OCI-LY7 (cell line): Measurements from ENCODE around the gene ALK. TPM values are rescaled to one million over a fixed set of nuclear protein-coding genes. Genes with fewer than 3 reads are reported as not detected.

Experiments used
- BruUV-seq: library from RNA; stranded (reverse); fragments of 400-500 nt; replicated peaks from 2 replicates; lab custom pipeline; 2021; lab: Mats Ljungman, UMichigan
- CTCF ChIA-PET: fragments of 300-600 bp; sonication (Branson Sonifier 250); formaldehyde crosslinking; loops from one replicate; lab custom pipeline; 2022; ENCODE audit warnings: antibody characterized with exemption; ENCODE audit not compliant: unreplicated experiment; lab: Charles Lee
- POLR2A ChIA-PET: fragments of 300-600 bp; sonication (Branson Sonifier 250); formaldehyde crosslinking; loops from one replicate; lab custom pipeline; 2022; ENCODE audit warnings: antibody characterized with exemption; lab: Charles Lee
- DNase-seq: peaks from one replicate; pipeline ENCODE4 v3.0.0-alpha.2; 2015; ENCODE audit warnings: low spot score
- H2AFZ ChIP-seq: fragments of 200-600 bp; sonication (generic), shearing (Covaris generic); 2 replicates; pipeline ENCODE4 v1.6.1; 2014; ENCODE audit warnings: mild to moderate bottlenecking, antibody characterized with exemption, low read length, moderate library complexity
- H3K27ac ChIP-seq: fragments of 200-600 bp; sonication (generic); 2 replicates; pipeline ENCODE4 v1.5.1; 2014; ENCODE audit warnings: mixed run types, low read depth, mild to moderate bottlenecking, moderate library complexity, low read length, inconsistent platforms; ENCODE audit not compliant: poor library complexity, severe bottlenecking
- H3K36me3 ChIP-seq: fragments of 200-600 bp; sonication (generic); 2 replicates; pipeline ENCODE4 v1.6.1; 2014; ENCODE audit warnings: mild to moderate bottlenecking, antibody characterized with exemption, low read length, moderate library complexity, mixed read lengths; ENCODE audit not compliant: insufficient read depth
- H3K4me1 ChIP-seq: fragments of 200-600 bp; sonication (generic); 2 replicates; pipeline ENCODE4 v1.5.1; 2014; ENCODE audit warnings: mild to moderate bottlenecking, low read length; ENCODE audit not compliant: insufficient read depth, poor library complexity, severe bottlenecking
- H3K4me2 ChIP-seq: fragments of 200-600 bp; sonication (generic); 2 replicates; pipeline ENCODE4 v1.6.1; 2014; ENCODE audit warnings: mild to moderate bottlenecking, low read length
- H3K4me3 ChIP-seq: fragments of 200-600 bp; sonication (generic); 2 replicates; pipeline ENCODE4 v1.5.1; 2014; ENCODE audit warnings: mild to moderate bottlenecking, low read depth, low read length; ENCODE audit not compliant: poor library complexity, severe bottlenecking
- H3K79me2 ChIP-seq: fragments of 200-600 bp; sonication (generic); 2 replicates; pipeline ENCODE4 v1.6.1; 2016; ENCODE audit warnings: low read depth, mild to moderate bottlenecking, low read length, moderate library complexity, mixed read lengths; ENCODE audit not compliant: insufficient read depth
- H3K9me2 ChIP-seq: fragments of 200-600 bp; sonication (generic); 2 replicates; pipeline ENCODE4 v1.6.1; 2016; ENCODE audit warnings: mild to moderate bottlenecking, low read length, mixed read lengths; ENCODE audit not compliant: insufficient read depth
- H3K9me3 ChIP-seq: fragments of 200-600 bp; sonication (generic); 2 replicates; pipeline ENCODE4 v1.6.1; 2014; ENCODE audit warnings: mild to moderate bottlenecking, mixed run types, low read length, mixed read lengths
- H4K20me1 ChIP-seq: fragments of 200-600 bp; sonication (generic); 2 replicates; pipeline ENCODE4 v1.6.1; 2014; ENCODE audit warnings: mild to moderate bottlenecking, antibody characterized with exemption, low read length, moderate library complexity, mixed read lengths; ENCODE audit not compliant: insufficient read depth
- EZH2phosphoT487 ChIP-seq: fragments of 200-600 bp; sonication (generic); IDR thresholded peaks from 2 replicates; pipeline ENCODE4 v1.6.1; 2018; ENCODE audit warnings: low read depth, borderline replicate concordance, mild to moderate bottlenecking, mixed run types, antibody characterized with exemption, low read length, moderate library complexity, mixed read lengths
- intact Hi-C: fragments of 100-400 bp; cut with micrococcal nuclease; formaldehyde crosslinking; loops from one replicate; pipeline ENCODE4 v1.10.0; 2022; ENCODE audit not compliant: unreplicated experiment
- total RNA-seq, 2 experiments: library from RNA; depleted of rRNA in 1 of 2; stranded (reverse); fragments of >200 nt in 1 of 2; shearing (Covaris generic) in 1 of 2; gene quantifications; 2 replicates each; pipeline ENCODE4 v1.2.3, GENCODE V29; 2014 to 2022
- TF ChIP-seq, protein P1 (sequence below): fragments of 200-600 bp; sonication (generic); conservative IDR thresholded peaks from 2 replicates; pipeline ENCODE4 v1.5.1; 2014; ENCODE audit warnings: mild to moderate bottlenecking, antibody characterized with exemption, low read length, moderate library complexity, mixed read lengths

The ALK gene
- total RNA-seq, 2 experiments from 2014 or later, result 0.09 TPM; not detected in 1

DNA sequence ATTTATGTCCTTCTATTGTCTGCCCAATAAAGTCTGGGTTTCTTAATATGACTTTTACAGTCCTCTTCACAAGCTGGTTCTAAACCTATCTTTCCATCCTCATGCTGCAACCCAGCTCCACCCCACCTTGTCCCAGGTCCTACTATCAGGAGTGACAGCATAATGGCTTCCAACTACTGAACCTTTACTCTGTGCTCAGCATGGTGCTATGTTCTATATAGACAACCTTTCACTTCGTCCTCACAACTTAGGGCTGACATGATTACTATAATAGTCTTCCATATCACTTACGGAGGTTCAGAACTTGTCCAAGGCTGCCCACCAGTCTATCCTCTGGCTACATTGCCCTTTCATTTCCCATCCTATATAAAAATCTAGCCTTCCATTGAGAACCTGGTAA, 256.8 kb downstream of the ALK start:
- Histone ChIP-seq H3K9me2 (no peaks in the 10 kb centered on the region), H3K4me3 (no peak overlapping the region), H4K20me1 (no peaks in the 10 kb centered on the region), H2AFZ (no peak overlapping the region), H3K9me3 (no peaks in the 10 kb centered on the region), H3K4me2 (no peak overlapping the region), H3K36me3 (no peaks in the 10 kb centered on the region), H3K4me1 (no peaks in the 10 kb centered on the region), H3K27ac (no peak overlapping the region), H3K79me2 (no peaks in the 10 kb centered on the region)
- BruUV-seq, result no TSS peak
- DNase-seq, result no peak
- ChIA-PET POLR2A (no interaction called here), CTCF (no interaction called here)
- intact Hi-C loops, result no loop called here
- TF ChIP-seq, protein P1, sequence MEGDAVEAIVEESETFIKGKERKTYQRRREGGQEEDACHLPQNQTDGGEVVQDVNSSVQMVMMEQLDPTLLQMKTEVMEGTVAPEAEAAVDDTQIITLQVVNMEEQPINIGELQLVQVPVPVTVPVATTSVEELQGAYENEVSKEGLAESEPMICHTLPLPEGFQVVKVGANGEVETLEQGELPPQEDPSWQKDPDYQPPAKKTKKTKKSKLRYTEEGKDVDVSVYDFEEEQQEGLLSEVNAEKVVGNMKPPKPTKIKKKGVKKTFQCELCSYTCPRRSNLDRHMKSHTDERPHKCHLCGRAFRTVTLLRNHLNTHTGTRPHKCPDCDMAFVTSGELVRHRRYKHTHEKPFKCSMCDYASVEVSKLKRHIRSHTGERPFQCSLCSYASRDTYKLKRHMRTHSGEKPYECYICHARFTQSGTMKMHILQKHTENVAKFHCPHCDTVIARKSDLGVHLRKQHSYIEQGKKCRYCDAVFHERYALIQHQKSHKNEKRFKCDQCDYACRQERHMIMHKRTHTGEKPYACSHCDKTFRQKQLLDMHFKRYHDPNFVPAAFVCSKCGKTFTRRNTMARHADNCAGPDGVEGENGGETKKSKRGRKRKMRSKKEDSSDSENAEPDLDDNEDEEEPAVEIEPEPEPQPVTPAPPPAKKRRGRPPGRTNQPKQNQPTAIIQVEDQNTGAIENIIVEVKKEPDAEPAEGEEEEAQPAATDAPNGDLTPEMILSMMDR, result no peak
- no peak for TF ChIP-seq EZH2phosphoT487

DNA sequence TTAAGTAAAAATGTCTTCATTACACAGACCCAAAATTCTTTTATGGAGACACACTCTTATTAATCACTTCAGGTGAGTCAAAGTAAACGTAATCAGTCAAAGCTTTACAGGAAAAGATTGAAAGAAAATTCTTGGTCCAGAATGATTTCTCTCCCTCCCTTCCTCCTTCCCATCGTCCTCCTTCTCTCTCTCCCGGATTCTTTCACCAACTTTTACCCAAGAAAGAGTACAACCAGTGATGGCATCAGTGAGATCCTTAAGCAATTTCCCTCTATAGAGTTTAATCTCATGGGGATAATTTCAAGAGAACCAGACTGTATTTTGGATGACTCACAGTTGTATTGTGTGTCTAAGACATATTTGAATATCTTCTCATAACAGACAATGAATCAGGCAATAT, 258.1 kb downstream of the ALK start:
- TF ChIP-seq EZH2phosphoT487, result no peak
- TF ChIP-seq, protein P1, result no peak
- BruUV-seq, result no TSS peak
- no peak for DNase-seq
- Histone ChIP-seq H3K9me2 (no peaks in the 10 kb centered on the region), H3K79me2 (no peaks in the 10 kb centered on the region), H2AFZ (no peak overlapping the region), H4K20me1 (no peaks in the 10 kb centered on the region), H3K4me1 (no peaks in the 10 kb centered on the region), H3K4me3 (no peak overlapping the region), H3K9me3 (no peaks in the 10 kb centered on the region), H3K36me3 (no peaks in the 10 kb centered on the region), H3K27ac (no peak overlapping the region), H3K4me2 (no peak overlapping the region)
- intact Hi-C loops, result no loop called here
- CTCF ChIA-PET, result no interaction called here
- POLR2A ChIA-PET, result no interaction called here

DNA sequence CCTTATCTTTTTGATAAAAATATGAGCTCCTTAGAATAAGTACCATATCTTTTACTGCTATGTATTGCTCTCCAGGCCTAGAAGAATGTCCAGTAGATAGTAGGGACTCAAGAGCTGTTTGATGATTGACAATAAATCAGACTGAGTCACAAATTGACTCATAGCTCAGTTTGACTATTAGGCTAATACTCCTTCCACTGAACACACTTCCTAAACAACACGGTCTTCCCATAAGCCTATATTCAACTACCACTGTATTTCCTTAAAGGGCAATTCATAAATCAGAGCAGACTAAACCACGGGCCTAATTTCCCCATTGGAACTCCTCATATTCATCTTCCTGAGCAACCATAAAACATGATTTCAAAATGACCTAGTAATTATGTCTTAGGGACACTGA, 258.5 kb downstream of the ALK start:
- intact Hi-C loops, result no loop called here
- Histone ChIP-seq H3K79me2 (no peaks in the 10 kb centered on the region), H2AFZ (no peak overlapping the region), H3K36me3 (no peaks in the 10 kb centered on the region), H3K9me2 (no peaks in the 10 kb centered on the region), H3K27ac (no peak overlapping the region), H3K4me2 (no peak overlapping the region), H3K4me1 (no peaks in the 10 kb centered on the region), H4K20me1 (no peaks in the 10 kb centered on the region), H3K9me3 (no peaks in the 10 kb centered on the region), H3K4me3 (no peak overlapping the region)
- ChIA-PET CTCF (no interaction called here), POLR2A (interaction anchor here (0.6 kb wide), 1 partner anchor 18 kb away, joined by 3 read pairs; no protein-coding TSS in a partner anchor)
- DNase-seq, result no peak
- TF ChIP-seq, protein P1, result no peak
- TF ChIP-seq EZH2phosphoT487, result no peak
- no TSS peak for BruUV-seq
